HG03521 (cell line): Measurements from ENCODE around the gene RBL1.
"Not testable (repeated sequence)": the region's sequence is repeated elsewhere in the genome, so short reads cannot be mapped to it uniquely, and the experiment has no call there.

Source experiments
- ATAC-seq: cut with Tn5 transposase; IDR thresholded peaks from one replicate; pipeline ENCODE4 v1.9.1; 2021; ENCODE audit warnings: mild to moderate bottlenecking, moderate library complexity; ENCODE audit not compliant: unreplicated experiment

RBL1 gene

GRCh38 chr20:37077009-37077408, 18.8 kb downstream of the RBL1 start:
- no peak for ATAC-seq

GRCh38 chr20:37075932-37076685, 19.7 kb downstream of the RBL1 start:
- ATAC-seq: no peak

DNA sequence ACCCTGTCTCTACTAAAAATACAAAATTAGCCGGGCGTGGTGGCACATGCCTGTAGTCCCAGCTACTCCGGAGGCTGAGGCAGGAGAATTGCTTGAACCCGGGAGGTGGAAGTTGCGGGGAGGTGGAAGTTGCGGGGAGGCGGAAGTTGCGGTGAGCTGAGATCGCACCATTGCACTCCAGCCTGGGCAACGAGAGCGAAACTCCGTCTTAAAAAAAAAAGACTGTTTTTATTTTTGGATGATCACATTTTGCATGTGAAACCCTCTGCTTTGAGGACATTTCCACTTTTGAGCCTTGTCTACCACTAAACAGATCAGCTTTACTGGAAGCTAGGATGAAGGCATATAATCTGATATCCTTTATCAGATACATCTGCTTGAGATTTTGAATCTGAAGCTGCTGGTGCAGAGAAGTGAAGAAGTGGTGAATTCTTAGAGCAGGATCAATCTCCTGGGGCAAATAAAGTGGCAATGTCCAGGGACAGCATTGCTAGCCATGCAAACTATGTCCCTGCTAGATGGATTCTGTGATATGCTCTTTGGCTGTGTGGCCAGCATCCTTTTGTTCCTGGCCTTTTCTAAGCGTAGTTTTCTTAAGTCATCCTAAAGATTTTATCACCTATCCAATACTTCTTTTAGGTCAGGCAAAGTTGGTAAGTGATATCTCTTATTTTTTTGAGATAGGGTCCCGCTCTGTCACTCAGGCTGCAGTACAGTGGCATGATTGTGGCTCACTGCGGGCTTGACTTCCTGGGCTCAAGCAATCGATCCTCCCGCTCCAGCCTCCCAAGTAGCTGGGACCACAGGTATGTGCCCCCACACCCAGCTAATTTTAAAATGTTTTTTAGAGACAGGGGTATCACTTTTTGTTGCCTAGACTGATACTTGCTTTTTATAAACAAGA, 23.3 kb downstream of the RBL1 start:
- ATAC-seq: no peak

DNA sequence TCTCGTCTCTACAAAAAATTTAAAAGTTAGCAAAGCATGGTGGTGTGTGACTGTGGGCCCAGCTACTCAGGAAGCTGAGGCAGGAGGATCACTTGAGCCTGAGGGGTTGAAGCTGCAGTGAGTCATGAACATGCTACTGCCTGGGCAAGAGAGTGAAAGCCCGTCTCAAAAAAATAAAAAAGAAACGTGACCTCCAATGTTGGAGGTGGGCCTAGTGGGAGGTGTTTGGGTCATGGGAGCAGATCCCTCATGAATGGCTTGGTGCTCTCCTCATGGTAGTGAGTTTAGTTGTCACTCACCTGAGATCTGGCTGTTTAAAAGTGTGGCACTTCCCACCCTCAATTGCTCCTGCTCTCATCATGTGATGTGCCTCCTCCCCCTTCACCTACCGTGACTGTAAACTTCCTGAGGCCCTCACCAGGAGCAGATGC, 24.3 kb downstream of the RBL1 start:
- ATAC-seq: no peak

DNA sequence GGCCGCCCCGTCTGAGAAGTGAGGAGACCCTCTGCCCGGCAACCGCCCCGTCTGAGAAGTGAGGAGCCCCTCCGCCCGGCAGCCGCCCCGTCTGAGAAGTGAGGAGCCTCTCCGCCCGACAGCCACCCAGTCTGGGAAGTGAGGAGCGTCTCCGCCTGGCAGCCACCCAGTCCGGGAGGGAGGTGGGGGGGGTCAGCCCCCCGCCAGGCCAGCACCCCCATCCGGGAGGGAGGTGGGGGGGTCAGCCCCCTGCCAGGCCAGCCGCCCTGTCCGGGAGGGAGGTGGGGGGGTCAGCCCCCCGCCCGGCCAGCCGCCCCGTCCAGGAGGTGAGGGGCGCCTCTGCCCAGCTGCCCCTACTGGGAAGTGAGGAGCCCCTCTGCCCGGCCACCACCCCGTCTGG, 26.2 kb downstream of the RBL1 start:
- not testable (repeated sequence) for ATAC-seq

- ATAC-seq: no peak
These were observed 29.6 kb downstream of the RBL1 start for GRCh38 chr20:37066168-37066567.

DNA sequence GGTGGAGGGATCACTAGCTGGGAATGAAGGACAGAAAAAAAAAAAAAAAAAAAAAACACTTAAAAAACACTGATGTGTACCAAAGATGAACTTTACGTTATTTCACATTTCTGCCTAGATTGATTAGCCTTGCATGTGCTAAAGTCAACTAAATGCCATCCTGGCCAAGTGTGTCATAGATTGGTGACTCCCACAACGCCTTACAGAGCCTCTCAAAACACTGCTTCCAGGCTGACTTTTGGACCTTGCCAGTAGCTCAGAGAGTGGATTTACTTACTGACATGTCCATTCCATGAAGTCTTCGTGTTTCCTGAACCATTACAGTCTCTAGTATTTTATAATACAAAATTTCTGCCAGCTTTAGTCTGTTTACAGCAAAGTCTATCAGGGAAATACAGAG, 40.5 kb downstream of the RBL1 start:
- ATAC-seq: no peak

DNA sequence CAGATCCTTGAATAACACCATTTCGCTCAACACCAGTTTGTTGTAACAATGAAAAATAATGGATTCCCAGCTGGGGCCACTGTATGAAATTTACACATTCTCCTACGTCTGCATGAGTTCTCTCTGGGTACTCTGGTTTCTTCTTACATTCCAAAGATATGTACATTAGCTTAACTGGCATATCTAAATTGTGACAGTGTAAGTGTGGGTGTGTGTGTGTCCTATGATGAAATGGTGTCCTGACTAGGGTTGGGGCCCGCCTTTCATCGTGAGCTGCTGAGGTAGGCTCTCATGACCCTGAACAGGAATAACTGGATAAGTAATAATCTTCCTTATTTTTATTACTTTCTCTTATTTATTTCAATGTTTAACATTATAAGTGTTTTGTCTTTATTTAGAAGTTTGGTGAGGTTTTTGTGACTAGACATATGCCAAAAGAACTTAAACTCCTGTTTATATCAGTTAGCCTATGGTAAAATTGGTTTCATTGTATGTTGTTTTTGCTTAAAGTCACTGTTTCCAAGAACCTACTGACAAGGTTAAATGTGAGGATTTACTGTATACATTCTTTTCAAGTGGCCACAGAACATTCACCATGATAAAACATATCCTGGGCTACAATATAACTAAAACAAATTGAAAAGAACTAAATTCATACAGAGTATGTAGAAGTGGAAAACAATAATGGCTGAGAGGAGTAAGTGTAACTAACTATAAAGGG, 42.4 kb downstream of the RBL1 start:
- ATAC-seq: no peak

DNA sequence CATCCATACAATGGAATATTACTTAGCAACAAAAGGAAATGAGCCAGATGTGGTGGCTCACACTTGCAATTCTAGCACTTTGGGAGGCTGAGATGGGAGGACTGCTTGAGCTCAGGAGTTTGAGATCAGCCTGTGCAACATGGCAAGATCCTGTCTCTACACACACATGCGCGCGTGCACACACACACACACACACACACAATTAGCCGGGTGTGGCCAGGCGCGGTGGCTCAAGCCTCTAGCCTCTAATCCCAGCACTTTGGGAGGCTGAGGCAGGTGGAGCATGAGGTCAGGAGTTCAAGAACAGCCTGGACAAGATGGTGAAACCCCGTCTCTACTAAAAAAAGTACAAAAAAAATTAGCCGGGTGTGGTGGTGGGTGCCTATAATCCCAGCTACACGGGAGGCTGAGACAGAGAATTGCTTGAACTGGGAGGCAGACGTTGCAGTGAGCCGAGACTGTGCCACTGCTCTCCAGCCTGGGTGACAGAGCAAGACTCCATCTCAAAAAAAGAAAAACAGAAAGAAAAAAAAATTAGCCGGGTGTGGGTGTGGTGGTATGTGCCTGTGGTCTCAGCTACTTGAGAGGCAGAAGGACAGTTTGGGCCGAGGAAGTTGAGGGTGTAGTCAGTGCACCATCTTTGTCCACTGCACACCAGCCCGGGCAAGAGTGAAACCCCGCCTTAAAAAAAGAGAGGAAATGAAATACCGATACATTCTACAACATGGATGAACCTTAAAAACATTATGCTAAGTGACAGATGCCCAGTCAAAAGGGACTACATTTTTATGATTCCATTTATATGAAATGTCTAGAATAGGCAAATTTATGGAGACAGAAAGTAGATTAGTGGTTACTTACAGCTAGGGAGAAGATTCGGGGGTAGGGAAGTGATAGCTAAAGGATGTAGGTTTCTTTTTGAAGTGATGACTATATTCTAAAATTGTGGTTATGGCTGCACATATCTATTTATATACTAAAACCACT, 52.5 kb downstream of the RBL1 start:
- peak; percentile 55 for ATAC-seq

GRCh38 chr20:37039366-37039765, 56.4 kb downstream of the RBL1 start:
- ATAC-seq: not testable (repeated sequence)

DNA sequence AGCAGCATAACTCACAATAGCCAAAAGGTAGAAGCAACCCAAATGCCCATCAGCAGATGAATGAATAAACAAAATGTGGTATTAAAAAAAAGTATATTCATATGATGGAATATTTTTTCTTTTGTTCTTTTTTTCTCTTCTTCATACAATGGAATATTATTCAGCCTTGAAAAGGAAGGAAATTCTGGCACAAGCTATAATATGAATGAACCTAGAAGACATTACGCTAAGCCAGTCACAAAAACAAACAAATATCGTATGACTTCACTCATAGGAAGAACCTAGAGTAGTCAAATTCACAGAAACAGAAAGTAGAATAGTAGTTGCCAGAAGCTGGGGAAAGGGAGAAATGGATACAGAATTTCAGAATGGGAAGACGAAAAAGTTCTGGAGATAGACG, 63.7 kb downstream of the RBL1 start:
- no peak for ATAC-seq

DNA sequence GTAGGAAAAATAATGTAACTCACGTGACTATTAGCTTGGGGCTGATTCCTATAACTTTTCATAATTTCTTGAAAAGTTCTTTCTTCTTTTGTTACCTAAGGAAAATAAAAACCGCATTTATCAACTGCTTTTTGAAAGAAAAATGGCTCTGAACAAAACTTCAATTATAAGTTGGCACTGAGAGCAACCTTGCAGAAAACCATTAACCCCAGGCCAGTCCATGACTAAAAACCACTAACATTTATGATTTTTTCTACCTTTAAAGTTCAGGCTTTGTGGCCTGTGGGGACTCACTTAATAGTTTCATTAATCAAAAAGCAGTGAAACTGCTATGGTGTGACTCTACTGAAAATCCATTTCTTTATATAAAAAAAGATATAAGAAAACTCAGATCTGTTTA, 75.2 kb downstream of the RBL1 start:
- ATAC-seq: no peak

- not testable (repeated sequence) for ATAC-seq
These were observed 83.2 kb downstream of the RBL1 start for GRCh38 chr20:37012631-37013030.

DNA sequence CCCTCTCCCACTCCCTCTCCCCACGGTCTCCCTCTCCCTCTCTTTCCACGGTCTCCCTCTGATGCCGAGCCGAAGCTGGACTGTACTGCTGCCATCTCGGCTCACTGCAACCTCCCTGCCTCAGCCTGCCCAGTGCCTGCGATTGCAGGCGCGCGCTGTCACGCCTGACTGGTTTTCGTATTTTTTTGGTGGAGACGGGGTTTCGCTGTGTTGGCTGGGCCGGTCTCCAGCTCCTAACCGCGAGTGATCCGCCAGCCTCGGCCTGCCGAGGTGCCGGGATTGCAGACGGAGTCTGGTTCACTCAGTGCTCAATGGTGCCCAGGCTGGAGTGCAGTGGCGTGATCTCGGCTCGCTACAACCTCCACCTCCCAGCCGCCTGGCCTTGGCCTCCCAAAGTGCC, 83.9 kb downstream of the RBL1 start:
- ATAC-seq: not testable (repeated sequence)

DNA sequence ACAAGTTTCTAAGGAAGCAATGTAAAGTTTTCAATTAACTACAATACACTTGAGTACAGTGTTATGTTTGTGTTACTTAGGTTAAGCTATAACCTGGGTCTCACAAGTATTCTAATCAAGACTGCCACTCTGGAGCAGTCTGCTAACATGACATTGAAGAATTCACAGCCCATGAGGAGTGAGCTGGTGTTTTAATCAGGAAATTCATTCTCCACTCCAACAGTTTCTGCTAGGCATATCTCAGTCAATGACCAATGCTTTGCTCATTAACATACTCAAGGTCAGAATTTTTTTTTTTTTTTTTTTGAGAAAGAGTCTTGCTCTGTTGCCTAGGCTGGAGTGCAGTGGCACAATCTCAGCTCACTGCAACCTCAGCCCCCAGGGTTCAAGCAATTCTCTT, 84.7 kb downstream of the RBL1 start:
- ATAC-seq: no peak

GRCh38 chr20:37007898-37008649, 87.7 kb downstream of the RBL1 start:
- no peak for ATAC-seq

DNA sequence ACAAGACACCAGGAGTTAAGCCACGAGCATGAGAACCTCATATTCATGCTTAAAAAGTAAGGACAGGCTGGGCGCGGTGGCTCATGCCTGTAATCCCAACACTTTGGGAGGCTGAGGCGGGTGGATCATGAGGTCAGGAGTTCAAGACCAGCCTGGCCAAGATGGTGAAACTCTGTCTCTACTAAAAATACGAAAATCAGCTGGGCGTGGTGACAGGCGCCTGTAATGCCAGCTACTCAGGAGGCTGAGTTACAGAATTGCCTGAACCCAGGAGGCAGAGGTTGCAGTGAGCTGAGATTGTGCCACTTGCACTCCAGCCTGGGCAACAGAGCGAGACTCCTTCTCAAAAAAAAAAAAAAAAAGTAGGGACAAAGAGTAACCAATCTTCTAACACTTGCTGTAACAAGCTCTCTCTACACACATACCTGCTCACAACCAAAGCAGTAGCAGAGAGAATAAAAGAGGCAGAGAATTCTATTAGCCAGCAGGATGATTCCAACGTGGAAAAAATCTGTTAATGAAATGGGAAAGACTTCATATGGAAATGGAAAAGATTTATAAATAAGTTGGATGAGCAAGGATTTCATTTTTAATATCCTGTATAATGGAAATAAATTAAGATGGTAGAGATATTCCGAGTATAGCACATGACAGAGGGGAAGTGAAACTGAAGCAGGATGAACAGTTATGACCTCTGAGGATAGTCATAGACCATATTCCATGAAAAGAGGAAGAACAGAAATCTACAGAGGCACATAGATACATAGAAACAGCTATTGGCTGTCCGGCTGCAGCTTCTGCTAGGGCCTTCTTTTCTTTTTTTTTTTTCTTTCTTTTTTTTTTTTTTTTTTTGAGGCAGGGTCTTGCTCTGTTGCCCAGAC, 90.5 kb downstream of the RBL1 start:
- ATAC-seq: not testable (repeated sequence)

- ATAC-seq: not testable (repeated sequence)
These were observed 94.2 kb downstream of the RBL1 start for GRCh38 chr20:37001634-37002033.
